ENCODE results near the gene ITGBL1.

Gene ITGBL1

GRCh38 chr13:101416181-101417042 is 36.1 kb upstream of the ITGBL1 start, which contains the start of gene NALCN:
Gene NALCN, minus strand, starts transcription at chr13:101416508. Its CDS starts 17,382 bp downstream, at chr13:101399126.
- TF ChIP-seq CTCF (IDR thresholded peaks at IDR 0.05; ENCODE audit: low read depth, low read length, missing control alignments): no peak
- in situ Hi-C loops (cut with HindIII; ENCODE audit: low sequenced_read_pairs): loop anchor here (5.0 kb wide), 1 partner anchor 36 kb away; the partner anchor contains the start of gene ITGBL1
- peak within 1 kb of the TSS; percentile 52 for H3K4me3 ChIP-seq (ENCODE audit: low read depth, low read length)
- no peak for DNase-seq (ENCODE audit: low read depth)

- H3K4me3 ChIP-seq (ENCODE audit: low read depth, low read length): peak overlapping the region; percentile 52
- peak; percentile 18 for DNase-seq (ENCODE audit: low read depth)
- no peak for TF ChIP-seq CTCF (IDR thresholded peaks at IDR 0.05; ENCODE audit: low read depth, low read length, missing control alignments)
- in situ Hi-C loops (cut with HindIII; ENCODE audit: low sequenced_read_pairs): loop anchor here (5.0 kb wide), 1 partner anchor 35 kb away; the partner anchor contains the start of gene ITGBL1
Observed at GRCh38 chr13:101417043-101417406, 35.5 kb upstream of the ITGBL1 start.

DNA sequence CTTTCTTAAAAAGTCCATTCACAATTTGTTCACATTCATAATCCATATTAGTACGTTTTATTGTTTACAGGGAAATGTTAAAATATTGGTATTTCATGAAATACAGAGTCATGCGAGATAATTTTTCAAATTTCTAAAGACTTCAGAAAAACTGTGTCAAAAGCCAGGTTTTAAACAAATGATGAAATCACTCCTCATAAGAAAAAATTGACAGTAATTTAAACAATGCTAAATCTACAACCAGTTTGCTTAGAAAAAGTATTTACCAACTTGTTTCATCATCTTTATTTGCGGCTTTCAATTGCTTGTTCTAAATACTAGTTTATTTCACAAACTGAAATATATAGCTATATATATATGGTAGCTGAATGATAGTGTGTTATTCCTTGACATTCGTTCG is 35.0 kb upstream of the ITGBL1 start:
- H3K4me3 ChIP-seq (ENCODE audit: low read depth, low read length): no peak overlapping the region
- no peak for DNase-seq (ENCODE audit: low read depth)
- in situ Hi-C loops (cut with HindIII; ENCODE audit: low sequenced_read_pairs): loop anchor here (5.0 kb wide), 1 partner anchor 35 kb away; the partner anchor contains the start of gene ITGBL1
- TF ChIP-seq CTCF (IDR thresholded peaks at IDR 0.05; ENCODE audit: low read depth, low read length, missing control alignments): no peak

DNA sequence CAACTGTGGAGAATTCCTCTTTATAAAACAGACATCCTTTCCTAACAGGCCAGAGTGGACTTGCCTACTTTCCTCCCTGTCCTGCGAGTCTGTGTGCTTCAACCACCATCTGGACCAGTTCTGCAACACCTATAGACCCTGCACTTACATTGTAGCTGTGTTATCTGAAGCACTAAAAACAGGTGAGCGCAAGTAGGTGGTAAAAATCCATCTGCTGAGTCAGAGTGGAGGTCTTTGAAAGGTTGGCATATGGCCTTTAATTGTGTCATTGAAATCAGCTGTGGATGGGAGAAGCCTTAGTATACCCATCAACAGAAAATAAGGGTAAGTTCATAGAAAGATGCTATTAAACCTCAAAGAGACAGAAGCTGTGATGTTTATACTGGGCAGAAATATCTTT is 28.6 kb upstream of the ITGBL1 start:
- no peak for DNase-seq (ENCODE audit: low read depth)
- no peak for TF ChIP-seq CTCF (IDR thresholded peaks at IDR 0.05; ENCODE audit: low read depth, low read length, missing control alignments)
- in situ Hi-C loops (cut with HindIII; ENCODE audit: low sequenced_read_pairs): no loop called here
- no peak overlapping the region for H3K4me3 ChIP-seq (ENCODE audit: low read depth, low read length)

DNA sequence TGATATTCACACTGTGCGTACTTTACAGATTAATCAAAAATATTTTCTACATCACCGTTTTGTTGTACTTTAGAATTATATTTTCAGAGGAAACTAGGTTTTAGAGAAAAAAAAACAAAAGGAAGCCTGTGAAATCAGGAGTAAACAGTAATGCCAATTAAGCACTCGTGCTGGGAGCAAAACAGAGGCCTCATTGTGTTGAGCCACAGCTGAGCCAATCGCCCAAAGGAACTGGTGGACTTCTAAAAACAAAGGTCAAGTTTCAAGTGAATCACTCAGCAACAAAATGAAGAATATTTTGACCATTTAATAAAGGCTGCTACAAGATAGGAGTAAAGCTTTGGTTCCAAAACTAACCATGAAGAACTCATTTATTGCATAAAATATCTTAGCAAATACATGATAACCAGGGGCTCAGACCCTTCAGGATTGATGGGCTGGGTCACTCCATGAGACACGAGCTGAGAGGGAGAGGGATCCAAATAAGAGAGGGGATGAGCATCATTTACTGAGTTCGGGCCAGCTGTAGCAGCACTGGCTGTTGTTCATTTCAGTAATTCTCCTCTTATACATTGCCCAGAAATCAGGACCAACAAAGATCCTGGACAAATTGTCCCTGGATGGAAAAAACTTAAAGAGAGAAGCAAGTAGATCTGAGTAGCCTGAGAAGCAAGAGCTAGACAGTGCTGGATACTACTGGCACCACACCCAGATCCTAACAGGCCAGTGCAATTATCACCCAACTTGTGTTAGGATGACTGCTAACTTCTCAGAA is 27.9 kb upstream of the ITGBL1 start:
- TF ChIP-seq CTCF (IDR thresholded peaks at IDR 0.05; ENCODE audit: low read depth, low read length, missing control alignments): no peak
- no peak overlapping the region for H3K4me3 ChIP-seq (ENCODE audit: low read depth, low read length)
- peak; percentile 34 for DNase-seq (ENCODE audit: low read depth)
- in situ Hi-C loops (cut with HindIII; ENCODE audit: low sequenced_read_pairs): no loop called here

DNA sequence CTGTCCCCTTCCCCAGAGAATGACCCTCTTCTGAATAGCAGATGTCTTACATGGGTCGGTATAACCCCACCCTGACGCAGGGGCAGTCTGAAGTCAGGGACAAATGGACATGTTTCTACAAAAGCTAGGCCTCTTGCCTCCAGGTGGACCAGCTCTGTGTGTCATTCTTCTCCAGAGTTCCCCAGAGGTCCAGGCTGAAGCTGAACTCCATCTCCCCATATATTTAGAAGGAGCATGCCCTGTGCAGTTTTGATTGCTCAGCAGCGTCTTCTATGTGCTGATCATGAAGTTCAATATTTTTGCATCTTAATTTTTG is 27.4 kb upstream of the ITGBL1 start:
- DNase-seq (ENCODE audit: low read depth): no peak
- TF ChIP-seq CTCF (IDR thresholded peaks at IDR 0.05; ENCODE audit: low read depth, low read length, missing control alignments): no peak
- in situ Hi-C loops (cut with HindIII; ENCODE audit: low sequenced_read_pairs): no loop called here
- no peak overlapping the region for H3K4me3 ChIP-seq (ENCODE audit: low read depth, low read length)

Data from astrocyte of the cerebellum (primary cell).